Neural cell (in vitro differentiated cells): ENCODE results near the gene SNCA. TPM values are rescaled to one million over a fixed set of nuclear protein-coding genes. Genes with fewer than 3 reads are reported as not detected.

Experiments used
- H2AFZ ChIP-seq: fragments of 200-600, 300-800 bp; sonication (generic), shearing (Covaris generic); 2 replicates; pipeline ENCODE4 v1.6.0; 2014; ENCODE audit warnings: low read depth, mild to moderate bottlenecking, antibody characterized with exemption, low read length, moderate library complexity
- H3F3A ChIP-seq: fragments of 200-600 bp; shearing (Covaris generic); 2 replicates; pipeline ENCODE4 v1.6.1; 2016; ENCODE audit warnings: mild to moderate bottlenecking, moderate library complexity, mixed read lengths, antibody characterized with exemption, low read length; ENCODE audit not compliant: insufficient read depth, poor library complexity, severe bottlenecking
- H3K27ac ChIP-seq: fragments of 200-600, 300-800 bp; sonication (generic), shearing (Covaris generic); 2 replicates; pipeline ENCODE4 v1.5.1; 2014; ENCODE audit warnings: mild to moderate bottlenecking, low read length, moderate library complexity
- H3K27me3 ChIP-seq: fragments of 300-800, 200-600 bp; sonication (generic), shearing (Covaris generic); 2 replicates; pipeline ENCODE4 v1.6.0; 2014; ENCODE audit warnings: mild to moderate bottlenecking, low read depth, low read length, moderate library complexity; ENCODE audit not compliant: insufficient read depth
- H3K36me3 ChIP-seq: fragments of 300-800, 200-600 bp; sonication (generic), shearing (Covaris generic); 2 replicates; pipeline ENCODE4 v1.5.1; 2014; ENCODE audit warnings: mild to moderate bottlenecking, antibody characterized with exemption, low read length, moderate library complexity; ENCODE audit not compliant: insufficient read depth
- H3K4me2 ChIP-seq: fragments of 300-800, 200-600 bp; sonication (generic), shearing (Covaris generic); 2 replicates; pipeline ENCODE4 v1.6.0; 2014; ENCODE audit warnings: mild to moderate bottlenecking, low read length
- H3K4me3 ChIP-seq: fragments of 300-800, 200-600 bp; sonication (generic), shearing (Covaris generic); 2 replicates; pipeline ENCODE4 v1.5.1; 2014; ENCODE audit warnings: mild to moderate bottlenecking, low read length, moderate library complexity
- H3K79me2 ChIP-seq: fragments of 200-600 bp; shearing (Covaris generic); replicated peaks from 2 replicates; pipeline ENCODE4 v1.6.0; 2014; ENCODE audit warnings: mild to moderate bottlenecking, low read length, moderate library complexity; ENCODE audit not compliant: insufficient read depth
- H3K9ac ChIP-seq: fragments of 300-800, 200-600 bp; sonication (generic), shearing (Covaris generic); 2 replicates; pipeline ENCODE4 v1.6.1; 2016; ENCODE audit warnings: mild to moderate bottlenecking, low read length, mixed read lengths
- H3K9me2 ChIP-seq: fragments of 200-600 bp; shearing (Covaris generic); 2 replicates; pipeline ENCODE4 v1.6.1; 2016; ENCODE audit warnings: mild to moderate bottlenecking, low read length, mixed read lengths; ENCODE audit not compliant: insufficient read depth
- H3K9me3 ChIP-seq: fragments of 200-600, 300-800 bp; sonication (generic), shearing (Covaris generic); 2 replicates; pipeline ENCODE4 v1.6.1; 2016; ENCODE audit warnings: mild to moderate bottlenecking, mixed run types, low read length, moderate library complexity, mixed read lengths
- H4K20me1 ChIP-seq: fragments of 200-600 bp; shearing (Covaris generic); 2 replicates; pipeline ENCODE4 v1.6.1; 2016; ENCODE audit warnings: mild to moderate bottlenecking, mixed run types; ENCODE audit not compliant: insufficient read depth
- EP300 ChIP-seq: fragments of 450-650 bp; conservative IDR thresholded peaks from 2 replicates; pipeline ENCODE4 v1.6.1; 2014; ENCODE audit warnings: antibody characterized with exemption, mild to moderate bottlenecking, moderate library complexity; ENCODE audit not compliant: poor library complexity, severe bottlenecking
- EZH2 ChIP-seq: fragments of 200-600, 300-800 bp; shearing (Covaris generic), sonication (generic); IDR thresholded peaks from 2 replicates; pipeline ENCODE4 v1.6.1; 2014; ENCODE audit warnings: antibody characterized with exemption, low read length, borderline replicate concordance, mild to moderate bottlenecking; ENCODE audit not compliant: insufficient read depth, poor library complexity, severe bottlenecking
- MXI1 ChIP-seq: fragments of 450-650 bp; conservative IDR thresholded peaks from 2 replicates; pipeline ENCODE4 v1.6.1; 2014; ENCODE audit warnings: antibody characterized with exemption, mild to moderate bottlenecking; ENCODE audit not compliant: poor library complexity, severe bottlenecking
- POLR2AphosphoS5 ChIP-seq: IDR thresholded peaks from 2 replicates; pipeline ENCODE4 v1.6.1; 2012
- RAD21 ChIP-seq: fragments of 450-650 bp; conservative IDR thresholded peaks from 2 replicates; pipeline ENCODE4 v1.6.1; 2014; ENCODE audit warnings: antibody characterized with exemption, mild to moderate bottlenecking, moderate library complexity
- SMC3 ChIP-seq: fragments of 450-650 bp; conservative IDR thresholded peaks from 2 replicates; pipeline ENCODE4 v1.6.1; 2014; ENCODE audit warnings: antibody characterized with exemption, mild to moderate bottlenecking, moderate library complexity; ENCODE audit not compliant: poor library complexity
- TAF1 ChIP-seq: IDR thresholded peaks from 2 replicates; pipeline ENCODE4 v1.6.1; 2012; ENCODE audit warnings: low read depth
- polyA plus RNA-seq: library from polyadenylated mRNA; depleted of rRNA; stranded (reverse); fragments of >200 nt; gene quantifications from 2 replicates; pipeline ENCODE4 v1.2.3, GENCODE V29; 2014
- TF ChIP-seq, protein P1 (sequence below): fragments of 450-650 bp; IDR thresholded peaks from 2 replicates; pipeline ENCODE4 v1.5.1; 2014; ENCODE audit warnings: antibody characterized with exemption, mild to moderate bottlenecking, moderate library complexity; ENCODE audit not compliant: poor library complexity, severe bottlenecking
- TF ChIP-seq, protein P2 (sequence below): IDR thresholded peaks from 2 replicates; pipeline ENCODE4 v1.6.1; 2012; ENCODE audit warnings: borderline replicate concordance

SNCA gene
- polyA plus RNA-seq, 1 donor from 2014 or later, result 66.1 TPM

DNA sequence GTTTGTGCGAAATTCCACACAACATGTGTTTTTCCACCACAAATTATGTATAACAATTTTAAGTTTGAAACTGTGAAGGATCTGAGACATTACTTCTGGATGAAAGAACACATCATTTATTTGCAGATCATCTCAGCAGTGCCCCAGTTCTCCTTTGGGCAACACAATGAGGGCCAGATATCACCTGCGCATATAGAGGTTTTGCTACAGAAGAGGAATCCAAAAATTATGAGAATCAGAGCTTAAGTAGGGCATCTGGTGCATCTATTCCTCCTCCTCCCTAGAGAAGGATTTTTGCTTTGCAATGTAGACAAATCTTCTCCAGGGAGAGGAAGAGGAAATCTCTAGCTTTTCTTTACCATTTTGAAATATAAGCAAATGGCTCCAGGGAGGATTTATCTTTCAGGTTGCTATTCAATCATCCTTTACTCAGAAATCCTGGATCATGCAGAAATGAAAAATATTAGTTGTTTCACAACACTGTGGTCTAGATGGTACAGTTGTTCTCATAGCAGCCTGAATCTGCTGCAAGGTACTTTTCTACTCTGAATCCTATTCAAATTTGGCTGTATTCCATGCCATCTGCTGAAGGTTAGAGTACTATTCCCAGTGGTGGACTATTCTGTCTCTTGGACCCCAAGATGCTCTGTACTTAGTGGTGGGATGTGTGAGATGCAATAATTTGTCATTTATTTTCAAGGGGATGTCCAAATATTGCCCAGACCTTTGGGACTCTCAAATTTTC is 132.1 kb downstream of the SNCA start:
- H3K36me3 ChIP-seq, result no peaks in the 10 kb centered on the region
- H4K20me1 ChIP-seq, result no peaks in the 10 kb centered on the region
- H2AFZ ChIP-seq, result no peak overlapping the region
- no peaks in the 10 kb centered on the region for H3K9me2 ChIP-seq
- no peak overlapping the region for H3K4me3 ChIP-seq
- H3K9ac ChIP-seq, result no peak overlapping the region
- no peaks in the 10 kb centered on the region for H3K27me3 ChIP-seq
- H3K79me2 ChIP-seq, result no peaks in the 10 kb centered on the region
- no peak overlapping the region for H3K4me2 ChIP-seq
- no peak for TF ChIP-seq TAF1
- TF ChIP-seq MXI1, result no peak
- TF ChIP-seq, protein P1, sequence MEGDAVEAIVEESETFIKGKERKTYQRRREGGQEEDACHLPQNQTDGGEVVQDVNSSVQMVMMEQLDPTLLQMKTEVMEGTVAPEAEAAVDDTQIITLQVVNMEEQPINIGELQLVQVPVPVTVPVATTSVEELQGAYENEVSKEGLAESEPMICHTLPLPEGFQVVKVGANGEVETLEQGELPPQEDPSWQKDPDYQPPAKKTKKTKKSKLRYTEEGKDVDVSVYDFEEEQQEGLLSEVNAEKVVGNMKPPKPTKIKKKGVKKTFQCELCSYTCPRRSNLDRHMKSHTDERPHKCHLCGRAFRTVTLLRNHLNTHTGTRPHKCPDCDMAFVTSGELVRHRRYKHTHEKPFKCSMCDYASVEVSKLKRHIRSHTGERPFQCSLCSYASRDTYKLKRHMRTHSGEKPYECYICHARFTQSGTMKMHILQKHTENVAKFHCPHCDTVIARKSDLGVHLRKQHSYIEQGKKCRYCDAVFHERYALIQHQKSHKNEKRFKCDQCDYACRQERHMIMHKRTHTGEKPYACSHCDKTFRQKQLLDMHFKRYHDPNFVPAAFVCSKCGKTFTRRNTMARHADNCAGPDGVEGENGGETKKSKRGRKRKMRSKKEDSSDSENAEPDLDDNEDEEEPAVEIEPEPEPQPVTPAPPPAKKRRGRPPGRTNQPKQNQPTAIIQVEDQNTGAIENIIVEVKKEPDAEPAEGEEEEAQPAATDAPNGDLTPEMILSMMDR, result no peak
- TF ChIP-seq RAD21, result no peak
- TF ChIP-seq, protein P2, sequence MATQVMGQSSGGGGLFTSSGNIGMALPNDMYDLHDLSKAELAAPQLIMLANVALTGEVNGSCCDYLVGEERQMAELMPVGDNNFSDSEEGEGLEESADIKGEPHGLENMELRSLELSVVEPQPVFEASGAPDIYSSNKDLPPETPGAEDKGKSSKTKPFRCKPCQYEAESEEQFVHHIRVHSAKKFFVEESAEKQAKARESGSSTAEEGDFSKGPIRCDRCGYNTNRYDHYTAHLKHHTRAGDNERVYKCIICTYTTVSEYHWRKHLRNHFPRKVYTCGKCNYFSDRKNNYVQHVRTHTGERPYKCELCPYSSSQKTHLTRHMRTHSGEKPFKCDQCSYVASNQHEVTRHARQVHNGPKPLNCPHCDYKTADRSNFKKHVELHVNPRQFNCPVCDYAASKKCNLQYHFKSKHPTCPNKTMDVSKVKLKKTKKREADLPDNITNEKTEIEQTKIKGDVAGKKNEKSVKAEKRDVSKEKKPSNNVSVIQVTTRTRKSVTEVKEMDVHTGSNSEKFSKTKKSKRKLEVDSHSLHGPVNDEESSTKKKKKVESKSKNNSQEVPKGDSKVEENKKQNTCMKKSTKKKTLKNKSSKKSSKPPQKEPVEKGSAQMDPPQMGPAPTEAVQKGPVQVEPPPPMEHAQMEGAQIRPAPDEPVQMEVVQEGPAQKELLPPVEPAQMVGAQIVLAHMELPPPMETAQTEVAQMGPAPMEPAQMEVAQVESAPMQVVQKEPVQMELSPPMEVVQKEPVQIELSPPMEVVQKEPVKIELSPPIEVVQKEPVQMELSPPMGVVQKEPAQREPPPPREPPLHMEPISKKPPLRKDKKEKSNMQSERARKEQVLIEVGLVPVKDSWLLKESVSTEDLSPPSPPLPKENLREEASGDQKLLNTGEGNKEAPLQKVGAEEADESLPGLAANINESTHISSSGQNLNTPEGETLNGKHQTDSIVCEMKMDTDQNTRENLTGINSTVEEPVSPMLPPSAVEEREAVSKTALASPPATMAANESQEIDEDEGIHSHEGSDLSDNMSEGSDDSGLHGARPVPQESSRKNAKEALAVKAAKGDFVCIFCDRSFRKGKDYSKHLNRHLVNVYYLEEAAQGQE, result no peak
- no peak for TF ChIP-seq EZH2
- TF ChIP-seq SMC3, result no peak
- no peak for TF ChIP-seq POLR2AphosphoS5
- no peak for TF ChIP-seq EP300
- H3K9me3 ChIP-seq, result no peaks in the 10 kb centered on the region
- no peaks in the 10 kb centered on the region for H3F3A ChIP-seq
- no peak overlapping the region for H3K27ac ChIP-seq

DNA sequence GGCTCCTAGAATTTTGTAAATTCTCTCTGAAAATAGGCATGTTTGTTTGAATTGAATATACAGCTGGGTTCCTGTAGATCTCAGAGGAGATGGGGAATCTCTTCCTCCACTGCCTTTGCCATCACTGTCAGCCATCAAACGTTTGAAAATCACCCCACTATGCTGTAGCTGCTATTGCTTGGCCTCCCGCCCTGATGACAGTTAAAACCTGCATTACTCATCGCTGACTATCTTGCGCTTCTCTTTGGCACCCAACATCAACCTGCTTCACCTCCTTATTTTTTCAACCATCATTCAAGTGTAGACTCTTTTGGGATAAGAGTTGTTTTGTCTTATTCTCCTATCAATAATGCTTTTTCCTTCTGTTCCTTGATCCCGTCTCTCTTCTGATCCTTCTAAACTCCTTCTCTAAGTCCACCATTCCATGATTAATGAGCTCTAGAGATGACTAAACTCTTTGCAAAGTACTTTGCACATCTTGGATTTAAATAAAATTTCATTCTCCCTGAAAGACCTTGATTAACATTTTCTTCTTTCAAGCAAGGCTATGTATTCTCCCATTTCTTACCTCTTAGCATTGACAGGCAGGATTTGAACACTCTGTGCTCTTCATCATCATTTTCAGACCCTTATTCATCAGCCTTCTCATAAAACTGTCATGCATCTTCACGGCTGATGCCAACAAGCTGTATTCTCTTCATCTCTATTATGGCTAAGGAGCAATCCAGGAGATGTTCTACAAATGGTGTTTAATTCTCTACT is 133.0 kb downstream of the SNCA start:
- Histone ChIP-seq H3K36me3 (no peaks in the 10 kb centered on the region), H2AFZ (no peak overlapping the region), H3K4me2 (no peak overlapping the region), H3F3A (no peaks in the 10 kb centered on the region), H4K20me1 (no peaks in the 10 kb centered on the region), H3K9ac (no peak overlapping the region), H3K4me3 (no peak overlapping the region), H3K79me2 (no peaks in the 10 kb centered on the region), H3K27me3 (no peaks in the 10 kb centered on the region), H3K27ac (no peak overlapping the region), H3K9me2 (no peaks in the 10 kb centered on the region), H3K9me3 (no peaks in the 10 kb centered on the region)
- TF ChIP-seq EZH2 (no peak), SMC3 (no peak), TAF1 (no peak), EP300 (no peak)
- TF ChIP-seq, protein P1, result no peak
